Stimulated activated effector memory CD8-positive, alpha-beta T cell treated with anti-CD3 and anti-CD28 coated beads, Interleukin-12 subunit alpha, Interleukin-12 subunit beta, amount 100 ng/mL, for 72 hours (primary cell): ENCODE data around the gene NTRK2.

Experiments
- ATAC-seq: fragments of 150-1000 bp; cut with Tn5 transposase; 2 replicates; pipeline ENCODE4 v1.10.0; 2021
- DNase-seq, 2 donors: peaks; one replicate each; pipeline ENCODE4 v3.0.0; 2021 to 2022; ENCODE audit warnings: low spot score in 2 of 2
- H3K27ac Mint-ChIP-seq: one replicate; pipeline ENCODE4 v1.8.0; 2022; ENCODE audit warnings: mild to moderate bottlenecking, mixed read lengths
- H3K36me3 Mint-ChIP-seq: one replicate; pipeline ENCODE4 v1.8.0; 2022; ENCODE audit warnings: mild to moderate bottlenecking, mixed read lengths
- H3K4me1 Mint-ChIP-seq: one replicate; pipeline ENCODE4 v1.8.0; 2022; ENCODE audit warnings: mixed read lengths
- H3K4me3 Mint-ChIP-seq: one replicate; pipeline ENCODE4 v1.8.0; 2022; ENCODE audit warnings: mild to moderate bottlenecking, mixed read lengths
- H3K9me3 Mint-ChIP-seq: one replicate; pipeline ENCODE4 v1.8.0; 2022; ENCODE audit warnings: mixed read lengths

NTRK2 gene

GRCh38 chr9:84916769-84917168 is 247.2 kb downstream of the NTRK2 start:
- H3K9me3 Mint-ChIP-seq = no peaks in the 10 kb centered on the region
- H3K4me3 Mint-ChIP-seq = no peak overlapping the region
- no peaks in the 10 kb centered on the region for H3K36me3 Mint-ChIP-seq
- no peak overlapping the region for H3K27ac Mint-ChIP-seq
- H3K4me1 Mint-ChIP-seq = no peaks in the 10 kb centered on the region
- DNase-seq (no peak), ATAC-seq (no peak)

GRCh38 chr9:84917366-84918070 is 248.0 kb downstream of the NTRK2 start:
- H3K27ac Mint-ChIP-seq = no peak overlapping the region
- no peak overlapping the region for H3K4me3 Mint-ChIP-seq
- no peaks in the 10 kb centered on the region for H3K9me3 Mint-ChIP-seq
- DNase-seq = no peak
- ATAC-seq = no peak
- no peaks in the 10 kb centered on the region for H3K36me3 Mint-ChIP-seq
- no peaks in the 10 kb centered on the region for H3K4me1 Mint-ChIP-seq

- ATAC-seq (no peak), DNase-seq (no peak)
- no peak overlapping the region for H3K27ac Mint-ChIP-seq
- H3K4me3 Mint-ChIP-seq = no peak overlapping the region
- H3K9me3 Mint-ChIP-seq = no peaks in the 10 kb centered on the region
- no peaks in the 10 kb centered on the region for H3K4me1 Mint-ChIP-seq
- no peaks in the 10 kb centered on the region for H3K36me3 Mint-ChIP-seq
Measured at GRCh38 chr9:84919440-84919839, 249.9 kb downstream of the NTRK2 start.

- Mint-ChIP-seq H3K4me1 (no peaks in the 10 kb centered on the region), H3K4me3 (no peak overlapping the region), H3K36me3 (no peaks in the 10 kb centered on the region), H3K27ac (no peak overlapping the region), H3K9me3 (no peaks in the 10 kb centered on the region)
- no peak for ATAC-seq
- no peak for DNase-seq
Measured at GRCh38 chr9:84921175-84921574, 251.6 kb downstream of the NTRK2 start.

GRCh38 chr9:84922051-84922450 is 252.5 kb downstream of the NTRK2 start:
- H3K27ac Mint-ChIP-seq = no peak overlapping the region
- ATAC-seq (no peak), DNase-seq (no peak)
- H3K4me3 Mint-ChIP-seq = no peak overlapping the region
- H3K36me3 Mint-ChIP-seq = no peaks in the 10 kb centered on the region
- H3K4me1 Mint-ChIP-seq = no peaks in the 10 kb centered on the region
- no peaks in the 10 kb centered on the region for H3K9me3 Mint-ChIP-seq

- no peaks in the 10 kb centered on the region for H3K9me3 Mint-ChIP-seq
- no peak for ATAC-seq
- H3K4me1 Mint-ChIP-seq = no peaks in the 10 kb centered on the region
- no peak for DNase-seq
- no peak overlapping the region for H3K27ac Mint-ChIP-seq
- no peak overlapping the region for H3K4me3 Mint-ChIP-seq
- no peaks in the 10 kb centered on the region for H3K36me3 Mint-ChIP-seq
Measured at GRCh38 chr9:84924266-84924665, 254.7 kb downstream of the NTRK2 start.

GRCh38 chr9:84925225-84925872 is 255.8 kb downstream of the NTRK2 start:
- H3K4me3 Mint-ChIP-seq = no peak overlapping the region
- DNase-seq (no peak), ATAC-seq (peak; percentile 26)
- no peaks in the 10 kb centered on the region for H3K9me3 Mint-ChIP-seq
- no peaks in the 10 kb centered on the region for H3K4me1 Mint-ChIP-seq
- H3K27ac Mint-ChIP-seq = no peak overlapping the region
- H3K36me3 Mint-ChIP-seq = no peaks in the 10 kb centered on the region

- Mint-ChIP-seq H3K36me3 (no peaks in the 10 kb centered on the region), H3K4me1 (no peaks in the 10 kb centered on the region), H3K27ac (no peak overlapping the region), H3K4me3 (no peak overlapping the region), H3K9me3 (no peaks in the 10 kb centered on the region)
- no peak for ATAC-seq
- no peak for DNase-seq
Measured at GRCh38 chr9:84926793-84927192, 257.3 kb downstream of the NTRK2 start.

GRCh38 chr9:84928419-84928818 is 258.9 kb downstream of the NTRK2 start:
- Mint-ChIP-seq H3K4me1 (no peaks in the 10 kb centered on the region), H3K27ac (no peak overlapping the region), H3K9me3 (no peaks in the 10 kb centered on the region), H3K4me3 (no peak overlapping the region), H3K36me3 (no peaks in the 10 kb centered on the region)
- no peak for ATAC-seq
- no peak for DNase-seq

- DNase-seq = no peak
- H3K36me3 Mint-ChIP-seq = no peaks in the 10 kb centered on the region
- no peaks in the 10 kb centered on the region for H3K4me1 Mint-ChIP-seq
- H3K9me3 Mint-ChIP-seq = no peaks in the 10 kb centered on the region
- H3K27ac Mint-ChIP-seq = no peak overlapping the region
- no peak for ATAC-seq
- H3K4me3 Mint-ChIP-seq = no peak overlapping the region
Measured at GRCh38 chr9:84929068-84929467, 259.5 kb downstream of the NTRK2 start.

GRCh38 chr9:84932915-84933527 is 263.5 kb downstream of the NTRK2 start:
- ATAC-seq (no peak), DNase-seq (no peak)
- H3K36me3 Mint-ChIP-seq = no peaks in the 10 kb centered on the region

GRCh38 chr9:84935528-84936117 is 266.1 kb downstream of the NTRK2 start:
- no peak overlapping the region for H3K27ac Mint-ChIP-seq
- no peak overlapping the region for H3K4me3 Mint-ChIP-seq
- no peaks in the 10 kb centered on the region for H3K9me3 Mint-ChIP-seq
- H3K36me3 Mint-ChIP-seq = no peaks in the 10 kb centered on the region
- ATAC-seq (no peak), DNase-seq (no peak)
- no peaks in the 10 kb centered on the region for H3K4me1 Mint-ChIP-seq

More at GRCh38 chr9:84932915-84933527, 263.5 kb downstream of the NTRK2 start:
- H3K27ac Mint-ChIP-seq = no peak overlapping the region
- no peaks in the 10 kb centered on the region for H3K4me1 Mint-ChIP-seq
- H3K4me3 Mint-ChIP-seq = no peak overlapping the region
- no peaks in the 10 kb centered on the region for H3K9me3 Mint-ChIP-seq

GRCh38 chr9:84937180-84937579 is 267.7 kb downstream of the NTRK2 start:
- Mint-ChIP-seq H3K27ac (no peak overlapping the region), H3K4me1 (no peaks in the 10 kb centered on the region), H3K36me3 (no peaks in the 10 kb centered on the region), H3K4me3 (no peak overlapping the region), H3K9me3 (no peaks in the 10 kb centered on the region)
- ATAC-seq = no peak
- DNase-seq = no peak

- no peak for DNase-seq
- Mint-ChIP-seq H3K27ac (no peak overlapping the region), H3K4me1 (no peaks in the 10 kb centered on the region), H3K9me3 (no peaks in the 10 kb centered on the region), H3K4me3 (no peak overlapping the region), H3K36me3 (no peaks in the 10 kb centered on the region)
- no peak for ATAC-seq
Measured at GRCh38 chr9:84937581-84937980, 268.1 kb downstream of the NTRK2 start.

- DNase-seq (no peak), ATAC-seq (no peak)
- no peaks in the 10 kb centered on the region for H3K9me3 Mint-ChIP-seq
- no peak overlapping the region for H3K4me3 Mint-ChIP-seq
- no peak overlapping the region for H3K27ac Mint-ChIP-seq
- H3K4me1 Mint-ChIP-seq = no peaks in the 10 kb centered on the region
- no peaks in the 10 kb centered on the region for H3K36me3 Mint-ChIP-seq
Measured at GRCh38 chr9:84939774-84940173, 270.2 kb downstream of the NTRK2 start.

GRCh38 chr9:84940294-84940693 is 270.8 kb downstream of the NTRK2 start:
- Mint-ChIP-seq H3K4me3 (no peak overlapping the region), H3K36me3 (no peaks in the 10 kb centered on the region), H3K9me3 (no peaks in the 10 kb centered on the region), H3K4me1 (no peaks in the 10 kb centered on the region), H3K27ac (no peak overlapping the region)
- ATAC-seq (no peak), DNase-seq (no peak)
